Breast epithelium (tissue), 3 donors: Measurements from ENCODE around the gene PLXNA4.

Experiments
- POLR2A ChIP-seq: fragments of 450-650 bp; IDR thresholded peaks from one replicate; pipeline ENCODE4 v1.6.1; 2016; ENCODE audit warnings: antibody characterized with exemption, mild to moderate bottlenecking, moderate library complexity
- POLR2AphosphoS5 ChIP-seq, 3 donors: sonication (generic); formaldehyde crosslinking; IDR thresholded peaks; one replicate each; pipeline ENCODE4 v1.6.1; 2017; ENCODE audit warnings: antibody characterized with exemption in 3 of 3
- TF ChIP-seq, protein P1 (sequence below), 3 donors: fragments of 450-650 bp; IDR thresholded peaks; one replicate each; pipeline ENCODE4 v1.5.1; 2016 to 2017; ENCODE audit warnings: antibody characterized with exemption in 3 of 3, mild to moderate bottlenecking in 3 of 3, moderate library complexity in 3 of 3

DNA sequence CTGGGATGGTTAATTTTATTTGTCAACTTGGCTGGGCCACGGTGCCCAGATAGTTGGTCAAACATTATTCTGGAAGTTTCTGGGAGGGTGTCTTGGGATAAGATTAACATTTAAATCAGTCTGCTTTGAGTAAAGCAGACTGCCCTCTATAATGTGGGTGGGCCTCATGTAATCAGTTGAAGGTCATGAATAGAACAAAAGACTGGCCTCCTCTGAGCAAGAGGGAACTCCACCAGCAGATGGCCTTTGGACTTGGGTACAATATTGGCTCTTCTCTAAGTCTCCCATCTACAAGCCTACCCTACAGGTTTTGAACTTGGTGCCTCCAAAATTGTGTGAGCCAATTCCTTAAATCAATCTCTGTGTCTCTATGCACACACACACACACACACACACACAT is 61.8 kb downstream of the PLXNA4 start:
- TF ChIP-seq, protein P1, sequence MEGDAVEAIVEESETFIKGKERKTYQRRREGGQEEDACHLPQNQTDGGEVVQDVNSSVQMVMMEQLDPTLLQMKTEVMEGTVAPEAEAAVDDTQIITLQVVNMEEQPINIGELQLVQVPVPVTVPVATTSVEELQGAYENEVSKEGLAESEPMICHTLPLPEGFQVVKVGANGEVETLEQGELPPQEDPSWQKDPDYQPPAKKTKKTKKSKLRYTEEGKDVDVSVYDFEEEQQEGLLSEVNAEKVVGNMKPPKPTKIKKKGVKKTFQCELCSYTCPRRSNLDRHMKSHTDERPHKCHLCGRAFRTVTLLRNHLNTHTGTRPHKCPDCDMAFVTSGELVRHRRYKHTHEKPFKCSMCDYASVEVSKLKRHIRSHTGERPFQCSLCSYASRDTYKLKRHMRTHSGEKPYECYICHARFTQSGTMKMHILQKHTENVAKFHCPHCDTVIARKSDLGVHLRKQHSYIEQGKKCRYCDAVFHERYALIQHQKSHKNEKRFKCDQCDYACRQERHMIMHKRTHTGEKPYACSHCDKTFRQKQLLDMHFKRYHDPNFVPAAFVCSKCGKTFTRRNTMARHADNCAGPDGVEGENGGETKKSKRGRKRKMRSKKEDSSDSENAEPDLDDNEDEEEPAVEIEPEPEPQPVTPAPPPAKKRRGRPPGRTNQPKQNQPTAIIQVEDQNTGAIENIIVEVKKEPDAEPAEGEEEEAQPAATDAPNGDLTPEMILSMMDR (IDR thresholded peaks at IDR 0.05) = no peak
- TF ChIP-seq POLR2AphosphoS5 (IDR thresholded peaks at IDR 0.05) (no peak), POLR2A (no peak)
